ENCODE measurements around the gene ADISSP.

ADISSP gene

GRCh38 chr20:3711484-3711941 lies 56.0 kb downstream of the ADISSP start:
- DNase-seq, result no peak

DNA sequence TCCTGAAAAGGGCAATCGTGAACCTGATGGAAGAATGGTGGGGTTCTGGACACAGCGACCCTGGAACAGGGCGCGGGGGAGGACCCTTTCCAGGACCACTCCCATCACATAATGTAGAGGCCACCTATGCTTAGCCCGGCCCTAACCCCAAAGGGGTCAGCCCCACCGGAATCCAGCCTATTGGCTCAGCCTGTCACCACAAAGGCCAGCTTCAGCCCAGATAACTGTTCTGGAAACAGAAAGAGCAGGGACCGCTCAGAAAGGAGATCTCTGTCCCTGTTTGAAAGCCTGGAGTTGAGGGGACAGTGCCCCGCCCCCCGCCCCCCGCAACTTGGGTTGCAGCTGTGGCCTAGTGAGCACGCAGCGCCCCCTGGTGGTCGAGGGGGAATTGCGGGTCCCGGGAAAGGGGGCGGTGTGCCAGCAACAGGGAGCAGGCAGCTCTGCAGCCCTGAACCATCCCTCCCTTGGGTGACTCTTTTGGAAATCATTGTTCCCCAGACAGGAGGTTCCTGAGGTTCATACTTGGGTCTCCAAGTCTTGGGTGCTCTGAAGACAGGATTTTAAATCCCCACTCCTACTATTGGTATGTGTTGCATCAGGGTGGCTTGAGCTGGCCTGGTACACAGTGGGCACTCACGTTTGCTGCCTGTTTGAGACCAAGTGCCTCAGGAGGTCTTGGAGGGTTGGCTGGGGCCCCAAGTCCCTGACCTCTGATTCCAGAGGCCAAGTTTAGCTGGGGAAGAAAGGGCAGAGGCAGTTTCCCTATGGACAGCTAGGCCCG lies 56.7 kb downstream of the ADISSP start:
- peak; percentile 88 to 89 for DNase-seq

GRCh38 chr20:3710011-3710466 lies 57.5 kb downstream of the ADISSP start:
- no peak for DNase-seq

- no peak for DNase-seq
Measured at GRCh38 chr20:3707508-3707899, 60.0 kb downstream of the ADISSP start.

DNA sequence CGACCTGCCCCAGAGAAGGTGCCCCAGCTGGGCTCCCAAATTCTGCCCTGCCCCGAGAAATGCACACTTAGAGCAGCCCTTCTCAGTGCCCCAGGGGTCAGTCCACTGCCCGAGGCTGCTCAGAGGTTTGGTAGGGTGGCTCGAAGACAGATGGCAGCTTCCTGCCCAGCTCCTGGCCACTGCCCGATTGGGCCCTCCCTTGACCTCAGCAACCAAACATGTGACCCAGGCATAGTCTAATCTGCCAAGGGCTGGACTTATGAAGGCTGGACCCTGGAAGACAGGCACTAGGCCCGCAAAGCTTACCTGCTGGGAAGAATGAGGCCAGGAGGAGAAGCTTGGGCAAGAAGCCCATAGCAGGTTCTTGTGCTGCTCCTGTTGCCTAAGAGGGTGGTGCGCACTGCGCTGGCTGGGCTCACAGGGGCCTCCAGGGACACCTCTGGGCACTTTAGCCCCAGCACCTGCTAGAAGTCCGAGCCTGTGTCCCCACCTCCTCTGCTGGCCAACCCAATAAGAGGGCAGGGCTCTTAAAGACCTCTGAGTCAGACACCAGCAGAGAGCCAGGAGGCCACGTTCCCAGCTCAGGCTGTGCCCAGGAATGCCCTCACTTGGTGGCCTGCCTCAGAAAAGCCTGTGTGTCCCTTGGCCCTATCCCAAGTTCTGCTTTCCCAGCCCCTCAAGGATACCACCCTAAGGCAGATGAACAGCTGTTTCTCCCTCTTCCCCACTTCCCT lies 60.6 kb downstream of the ADISSP start:
- no peak for DNase-seq

DNA sequence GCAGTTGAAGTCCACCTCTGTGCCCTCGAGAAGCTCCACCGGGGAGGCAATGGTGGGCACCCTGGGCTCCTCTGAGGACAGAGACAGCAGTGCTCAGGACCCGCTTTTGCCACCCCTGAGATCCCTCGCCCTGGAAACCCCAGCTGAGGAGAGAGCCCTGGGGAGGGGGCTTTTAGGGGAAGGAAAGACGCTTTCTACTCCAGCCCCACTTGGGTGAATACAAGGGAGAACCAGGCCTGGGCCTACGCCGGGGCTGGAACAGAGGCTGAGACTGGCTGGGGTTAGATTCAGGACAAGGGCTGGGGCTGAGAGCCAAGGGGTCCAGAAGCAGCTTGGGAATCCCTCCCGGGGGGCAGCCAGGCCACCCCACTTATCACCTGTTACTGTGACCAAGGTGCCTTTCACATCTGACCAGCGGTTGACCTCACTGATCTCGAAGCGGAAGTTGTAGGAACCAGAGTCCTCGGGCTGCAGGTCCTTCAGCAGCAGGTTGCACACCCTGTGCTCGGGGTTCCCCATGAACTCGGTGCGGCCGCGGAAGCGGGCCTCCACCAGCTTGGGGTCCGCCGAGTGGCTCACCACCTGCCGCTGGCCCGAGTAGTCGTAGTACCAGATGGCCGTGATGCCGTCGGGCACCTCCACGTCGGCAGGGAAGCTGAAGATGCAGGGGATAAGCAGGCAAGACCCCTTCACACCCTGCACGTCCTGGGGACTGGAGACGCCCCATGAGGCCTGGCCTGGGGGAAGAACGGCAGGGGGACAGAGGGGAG lies 61.4 kb downstream of the ADISSP start:
- DNase-seq, result no peak

DNA sequence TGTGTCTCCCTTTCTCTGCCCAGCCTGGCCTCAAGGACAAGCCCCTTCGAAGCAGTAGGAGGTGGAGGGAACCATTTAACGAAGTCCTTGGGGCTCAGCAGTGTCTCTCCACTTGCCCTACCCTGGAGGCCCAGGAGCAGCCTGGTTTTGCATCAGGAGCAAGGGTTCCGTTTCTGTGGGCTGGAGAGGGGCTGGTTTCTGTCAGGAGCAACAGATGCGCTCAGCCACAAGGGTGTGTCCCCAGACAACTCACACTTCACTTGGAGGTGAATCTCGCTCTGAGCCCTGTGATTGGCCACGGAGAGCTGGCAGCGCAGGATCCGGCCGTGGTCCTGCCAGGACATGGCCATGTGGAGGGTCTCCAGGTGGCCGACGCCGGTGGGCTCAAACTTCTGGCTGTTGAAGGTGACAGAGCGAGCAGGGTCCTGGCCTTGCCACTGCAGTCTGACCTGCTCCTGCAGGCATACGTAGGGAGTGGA lies 62.0 kb downstream of the ADISSP start:
- no peak for DNase-seq

- no peak for DNase-seq
Measured at GRCh38 chr20:3704087-3704486, 63.5 kb downstream of the ADISSP start.

Measured in activated T-cell treated with anti-CD3 and anti-CD28 coated beads, Interleukin-2, amount 50 U/mL, for 48 hours (primary cell).